Activated CD8-positive, alpha-beta memory T cell treated with anti-CD3 and anti-CD28 coated beads, Interleukin-2, amount 50 U/mL, for 1 hour (primary cell): ENCODE results near the gene WNT3A.
"Not testable (repeated sequence)": the region's sequence is repeated elsewhere in the genome, so short reads cannot be mapped to it uniquely, and the experiment has no call there.

Experiments
- DNase-seq: peaks from one replicate; pipeline ENCODE4 v3.0.0-alpha.2; 2020; ENCODE audit errors: extremely low read depth

Gene WNT3A

GRCh38 chr1:228011721-228012311, 5.0 kb downstream of the WNT3A start:
- DNase-seq: no peak

DNA sequence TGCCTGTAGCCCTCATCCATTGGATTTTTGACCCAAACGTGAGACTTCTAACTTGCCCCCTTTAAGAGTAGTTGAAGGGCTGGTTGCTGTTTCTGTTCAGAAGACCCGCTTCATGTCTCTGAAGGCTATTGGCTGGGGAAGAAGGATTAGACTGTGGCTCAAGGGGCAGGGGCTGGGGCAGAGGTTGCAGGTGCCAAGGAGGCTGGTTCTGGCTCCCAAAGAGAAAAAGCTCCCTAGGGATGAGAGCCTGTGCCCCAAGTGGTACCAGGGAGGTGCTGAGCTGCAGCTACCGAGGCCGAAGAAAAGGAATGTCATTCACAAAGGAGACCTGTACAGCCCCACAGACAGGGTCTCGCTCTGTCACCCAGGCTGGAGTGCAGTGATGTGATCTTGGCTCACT, 5.8 kb downstream of the WNT3A start:
- no peak for DNase-seq

- DNase-seq: no peak
These were observed 6.5 kb downstream of the WNT3A start for GRCh38 chr1:228013131-228013934.

DNA sequence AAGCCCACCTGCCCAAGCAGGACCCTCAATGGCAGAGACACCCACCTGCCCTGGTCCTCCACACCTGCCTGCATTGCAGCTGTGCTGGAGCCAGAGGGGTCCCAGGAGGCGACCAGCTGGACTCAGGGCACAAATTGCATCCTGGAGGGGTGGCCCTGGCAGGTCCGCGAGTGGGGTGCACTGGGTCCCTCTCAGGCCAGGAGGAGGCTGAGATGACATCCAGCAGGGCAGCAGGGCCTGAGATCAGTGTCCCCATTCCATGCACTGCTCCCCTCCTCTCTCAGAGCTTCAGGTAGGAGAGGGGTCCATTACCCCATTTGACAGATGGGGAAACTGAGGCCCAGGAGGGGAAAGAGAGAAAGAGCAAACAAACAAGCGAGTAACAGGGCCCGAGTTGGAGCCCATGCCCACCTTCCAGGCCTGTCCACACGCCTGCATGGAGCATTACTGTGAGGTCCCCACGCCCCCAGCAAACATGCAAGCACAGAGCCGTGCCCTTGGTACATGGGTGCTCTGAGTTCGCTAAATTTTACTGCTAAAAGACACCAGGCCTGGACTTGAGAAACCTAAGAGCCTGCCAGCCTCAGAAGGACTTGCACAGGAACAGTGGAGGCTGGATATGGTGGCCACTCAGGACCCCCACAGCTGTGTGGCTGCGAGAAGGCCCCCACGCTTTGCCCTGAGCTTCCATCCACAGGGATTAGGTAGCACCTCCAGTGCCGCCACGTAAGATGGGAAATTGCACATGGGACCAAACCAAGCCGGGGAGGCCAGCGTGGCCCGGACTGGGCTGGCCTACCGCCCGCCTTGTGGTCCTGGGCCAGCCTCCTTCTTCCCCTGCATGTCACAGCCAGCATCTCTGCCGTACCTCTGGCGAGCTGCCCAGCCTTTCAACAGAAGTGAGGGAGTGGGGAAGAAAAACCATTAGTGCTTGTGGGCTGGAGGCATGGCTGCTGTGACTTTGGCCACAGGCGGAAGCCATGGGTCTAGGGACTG, 7.4 kb downstream of the WNT3A start:
- no peak for DNase-seq

- DNase-seq: no peak
These were observed 8.7 kb downstream of the WNT3A start for GRCh38 chr1:228015276-228016180.

- no peak for DNase-seq
These were observed 9.3 kb downstream of the WNT3A start for GRCh38 chr1:228016181-228016510.

DNA sequence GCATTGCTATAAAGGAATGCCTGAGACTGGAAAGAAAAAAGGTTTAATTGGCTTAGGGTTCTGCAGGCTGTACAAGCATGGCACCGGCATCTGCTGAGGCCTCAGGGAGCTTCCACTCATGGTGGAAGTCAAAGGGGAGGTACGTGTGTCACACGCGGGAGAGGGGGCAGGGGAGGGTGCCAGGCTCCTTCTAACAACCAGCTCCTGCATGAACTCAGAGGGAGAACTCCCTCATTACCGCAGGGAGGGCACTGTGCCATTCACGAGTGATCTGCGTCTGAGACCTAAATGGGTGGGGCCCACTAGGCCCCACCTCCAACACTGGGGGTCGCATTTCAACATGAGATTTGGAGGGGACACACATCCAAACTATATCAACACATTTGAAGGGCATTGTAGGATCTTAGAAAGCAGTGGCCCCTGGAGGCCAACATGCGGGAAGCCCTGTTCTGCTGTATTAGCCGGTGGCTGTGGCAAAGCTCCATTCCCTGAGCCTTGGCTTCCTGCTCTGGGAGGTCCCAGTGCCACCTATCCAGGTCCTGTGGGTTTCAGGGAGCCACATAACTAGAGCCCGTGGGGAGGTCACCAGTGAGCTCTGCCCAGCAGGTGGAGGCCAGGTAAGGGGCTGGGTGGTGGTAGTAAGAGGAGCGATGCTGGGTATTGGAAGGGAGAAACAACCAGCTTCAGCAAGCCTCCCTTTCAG, 10.0 kb downstream of the WNT3A start:
- no peak for DNase-seq

GRCh38 chr1:228017356-228018124, 10.7 kb downstream of the WNT3A start:
- DNase-seq: no peak

- DNase-seq: no peak
These were observed 11.3 kb downstream of the WNT3A start for GRCh38 chr1:228018125-228018398.

GRCh38 chr1:228018961-228019721, 12.3 kb downstream of the WNT3A start:
- DNase-seq: no peak

GRCh38 chr1:228019722-228020083, 12.9 kb downstream of the WNT3A start:
- DNase-seq: not testable (repeated sequence)

- no peak for DNase-seq
These were observed 14.0 kb downstream of the WNT3A start for GRCh38 chr1:228020686-228021354.

DNA sequence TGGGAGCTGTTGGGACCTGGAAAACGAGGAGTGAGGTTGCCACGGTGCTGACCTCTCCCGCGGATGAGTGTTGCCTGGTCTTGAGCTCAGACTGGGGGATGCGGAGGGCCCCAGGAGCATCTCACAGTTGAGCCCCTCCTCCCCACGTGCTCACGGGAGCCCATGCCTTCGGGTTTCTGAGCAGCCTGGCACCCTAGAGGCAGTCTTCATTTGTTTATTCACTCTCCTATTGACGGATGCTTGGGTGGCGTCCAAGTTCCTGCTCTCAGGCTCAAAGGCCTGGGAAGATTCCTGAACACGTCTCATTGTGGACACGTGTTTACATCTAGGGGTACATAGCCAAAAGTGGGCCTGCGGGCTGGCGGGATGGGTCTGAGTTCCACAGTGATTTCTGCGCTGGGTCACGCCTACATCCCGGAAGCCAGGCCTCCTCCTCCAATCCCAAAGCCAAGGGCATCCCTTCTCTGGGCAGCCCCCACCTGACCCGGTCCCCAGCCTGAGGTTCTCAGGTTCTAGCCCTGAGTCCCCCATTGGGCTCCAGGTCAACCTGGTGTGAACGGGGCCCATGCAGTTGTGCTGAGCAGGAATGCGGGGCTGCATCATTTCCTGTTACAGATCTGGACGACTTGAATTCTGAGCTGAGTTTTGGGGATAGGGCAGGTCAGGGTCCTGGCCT, 14.7 kb downstream of the WNT3A start:
- no peak for DNase-seq

- no peak for DNase-seq
These were observed 15.9 kb downstream of the WNT3A start for GRCh38 chr1:228022571-228023293.

GRCh38 chr1:228023294-228023639, 16.5 kb downstream of the WNT3A start:
- no peak for DNase-seq

GRCh38 chr1:228029281-228029680, 22.5 kb downstream of the WNT3A start:
- no peak for DNase-seq

- DNase-seq: no peak
These were observed 23.8 kb downstream of the WNT3A start for GRCh38 chr1:228030451-228031201.
